ENCODE results near the gene DLGAP1. TPM values are rescaled to one million over a fixed set of nuclear protein-coding genes. Genes with fewer than 3 reads are reported as not detected.

The DLGAP1 gene
- total and polyA plus RNA-seq, 2 of the 8 experiments (the other 6 are each of a cell fraction or from before 2014, with no cell fraction given), result 11.8 to 16.9 TPM

DNA sequence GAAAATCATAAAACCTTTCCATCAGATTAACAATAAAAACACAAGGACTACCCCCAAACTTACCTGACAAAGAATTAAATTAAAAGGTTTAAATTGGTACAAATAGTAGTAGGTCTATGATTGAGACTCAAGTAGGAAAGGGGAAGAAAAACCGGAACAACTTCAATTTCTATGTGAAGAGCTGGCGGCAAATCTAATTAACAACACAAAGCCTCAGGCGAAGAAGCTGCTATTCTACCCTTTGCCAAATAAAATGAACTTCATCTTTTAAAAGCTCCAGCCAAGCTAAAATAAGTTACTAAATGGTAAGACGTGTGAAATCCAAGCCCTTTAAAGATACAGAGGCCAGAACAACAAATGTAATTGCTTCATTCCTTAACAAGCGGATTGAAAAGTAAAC, 146.5 kb downstream of the DLGAP1 start (continued):
- no peak for TF ChIP-seq SIN3A (conservative IDR thresholded peaks at IDR 0.05 in 1 of 2, IDR thresholded peaks at IDR 0.05 in 1 of 2; ENCODE audit: low read depth in 1 of 2, low read length in 2 of 2)
- TF ChIP-seq SUZ12 (IDR thresholded peaks at IDR 0.05; ENCODE audit: low read length), result no peak
- no peak for TF ChIP-seq JUND (IDR thresholded peaks at IDR 0.05; ENCODE audit: low read length)
- TF ChIP-seq CBX5 (IDR thresholded peaks at IDR 0.05; ENCODE audit: low read depth, low read length), result no peak
